GM21529 (cell line): ENCODE measurements around the gene CAMSAP1.

Experiments
- ATAC-seq: cut with Tn5 transposase; IDR thresholded peaks from one replicate; pipeline ENCODE4 v1.9.1; 2021; ENCODE audit not compliant: unreplicated experiment

CAMSAP1 gene

GRCh38 chr9:135762921-135763320 lies 144.4 kb downstream of the CAMSAP1 start:
- ATAC-seq: no peak

- no peak for ATAC-seq
These were observed 145.5 kb downstream of the CAMSAP1 start for GRCh38 chr9:135761845-135762168.

- ATAC-seq: no peak
These were observed 146.0 kb downstream of the CAMSAP1 start for GRCh38 chr9:135761150-135761844.

- ATAC-seq: no peak
These were observed 146.9 kb downstream of the CAMSAP1 start for GRCh38 chr9:135760465-135760864.

- no peak for ATAC-seq
These were observed 147.6 kb downstream of the CAMSAP1 start for GRCh38 chr9:135759676-135760300.

- ATAC-seq: no peak
These were observed 148.5 kb downstream of the CAMSAP1 start for GRCh38 chr9:135758870-135759269.
